Heart left ventricle (tissue), 13 donors: Measurements from ENCODE around the gene FAM120AOS.

ENCODE experiments used
- CTCF ChIP-seq, 12 donors: fragments of 200-600 bp; sonication (generic) in 4 of 12; IDR thresholded peaks; one replicate each; pipeline versions ENCODE4 v1.5.0 to v1.8.0; 2018 to 2022; ENCODE audit warnings: antibody characterized with exemption in 12 of 12, mild to moderate bottlenecking in 5 of 12
- POLR2A ChIP-seq, 2 donors: fragments of 450-650 bp; IDR thresholded peaks; one replicate each; pipeline ENCODE4 v1.6.1; 2017; ENCODE audit warnings: antibody characterized with exemption in 2 of 2, mild to moderate bottlenecking in 2 of 2, moderate library complexity in 2 of 2
- donor health status: ischemic (EF 13 %, LVEDD 7.1; RV severe dilation, severe dysfunction).
- donor health status: DM: no; HTN: yes; CAD: no.
- donor health status: DM: no; HTN: no; CAD: no.
- donor health status: ischemic (EF 25% LVEDD 6.9; RV normal size, moderate dysfunction).
- donor health status: ischemic (EF 25% LVEDD 5.7; RV mildly dilated, moderate dysfunction).
- donor health status: ischemic (EF 35%, LVEDD 5.7; RV mildly dilated, moderate dysfunction).
- donor health status: nonischemic (EF 11% LVEDD 7.7; RV severe dilation, severe dysfunction).
- donor health status: DM: yes; HTN: yes; CAD: no.
- donor health status: PGD.
- donor health status: ischemic (EF 29% LVEDD 5.4; RV normal size, mild dysfunction).
- donor health status: nonischemic (EF 23%, LVEDD 6.1; RV moderate dilation, normal function).

DNA sequence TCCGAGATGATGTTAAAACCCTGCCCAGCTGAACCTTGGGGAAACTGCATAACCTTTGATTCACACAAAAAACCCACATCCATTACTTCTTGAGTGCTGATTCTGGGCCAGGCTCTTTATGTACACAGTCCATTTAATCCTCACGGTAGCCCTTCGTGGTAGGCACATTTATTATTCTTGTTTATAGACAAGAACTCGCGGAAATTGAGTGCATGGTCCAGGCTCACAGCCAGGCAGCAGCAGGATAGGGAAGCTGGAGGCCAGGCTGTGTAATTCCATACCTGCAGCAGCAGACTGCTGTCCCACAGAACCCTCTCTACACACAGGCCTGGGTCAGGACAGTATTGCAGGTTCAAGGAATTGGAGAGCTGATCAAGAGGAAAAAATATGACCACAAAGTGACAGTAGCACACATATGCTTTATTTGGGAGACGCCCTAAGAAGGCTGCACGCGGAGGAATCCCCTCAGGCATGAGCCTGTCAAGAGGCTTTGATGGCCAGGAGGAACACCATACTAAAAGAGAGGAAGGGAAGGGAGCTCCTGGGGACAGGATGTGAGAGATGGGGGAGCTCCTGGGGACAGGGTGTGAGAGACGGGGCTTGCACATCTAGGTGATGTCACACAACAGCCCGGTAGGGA lies 30.3 kb downstream of the FAM120AOS start:
- no peak for TF ChIP-seq CTCF (IDR thresholded peaks at IDR 0.05)
- TF ChIP-seq POLR2A (IDR thresholded peaks at IDR 0.05), result no peak
